ENCODE data around the gene LARGE1.
"Not testable (repeated sequence)": the region's sequence is repeated elsewhere in the genome, so short reads cannot be mapped to it uniquely, and the experiment has no call there.

Gene LARGE1

GRCh38 chr22:33578752-33579151 lies 341.5 kb downstream of the LARGE1 start:
- no peak for DNase-seq

GRCh38 chr22:33577862-33578411 lies 342.3 kb downstream of the LARGE1 start:
- DNase-seq, result no peak

- DNase-seq, result no peak
Observed at GRCh38 chr22:33576205-33576604, 344.1 kb downstream of the LARGE1 start.

- DNase-seq, result no peak
Observed at GRCh38 chr22:33575771-33576170, 344.5 kb downstream of the LARGE1 start.

GRCh38 chr22:33575041-33575440 lies 345.2 kb downstream of the LARGE1 start:
- DNase-seq, result no peak

- DNase-seq, result no peak
Observed at GRCh38 chr22:33573479-33573878, 346.8 kb downstream of the LARGE1 start.

GRCh38 chr22:33572086-33572485 lies 348.2 kb downstream of the LARGE1 start:
- no peak for DNase-seq

- DNase-seq, result no peak
Observed at GRCh38 chr22:33570110-33570509, 350.2 kb downstream of the LARGE1 start.

- no peak for DNase-seq
Observed at GRCh38 chr22:33569559-33569958, 350.7 kb downstream of the LARGE1 start.

- no peak for DNase-seq
Observed at GRCh38 chr22:33569018-33569417, 351.3 kb downstream of the LARGE1 start.

- DNase-seq, result not testable (repeated sequence)
Observed at GRCh38 chr22:33566495-33566894, 353.8 kb downstream of the LARGE1 start.

- no peak for DNase-seq
Observed at GRCh38 chr22:33565580-33565995, 354.7 kb downstream of the LARGE1 start.

- no peak for DNase-seq
Observed at GRCh38 chr22:33564683-33565082, 355.6 kb downstream of the LARGE1 start.

GRCh38 chr22:33563220-33563964 lies 356.9 kb downstream of the LARGE1 start:
- no peak for DNase-seq

GRCh38 chr22:33562501-33562900 lies 357.8 kb downstream of the LARGE1 start:
- no peak for DNase-seq

GRCh38 chr22:33561149-33561807 lies 359.0 kb downstream of the LARGE1 start:
- DNase-seq, result no peak

GRCh38 chr22:33557836-33558235 lies 362.4 kb downstream of the LARGE1 start:
- no peak for DNase-seq

GRCh38 chr22:33555814-33556522 lies 364.3 kb downstream of the LARGE1 start:
- no peak for DNase-seq

- no peak for DNase-seq
Observed at GRCh38 chr22:33553493-33553892, 366.8 kb downstream of the LARGE1 start.

GRCh38 chr22:33544707-33545106 lies 375.6 kb downstream of the LARGE1 start:
- DNase-seq, result no peak

- DNase-seq, result no peak
Observed at GRCh38 chr22:33542722-33543121, 377.6 kb downstream of the LARGE1 start.

GRCh38 chr22:33542153-33542552 lies 378.1 kb downstream of the LARGE1 start:
- DNase-seq, result no peak

- DNase-seq, result no peak
Observed at GRCh38 chr22:33539902-33540751, 380.1 kb downstream of the LARGE1 start.

Data from stimulated activated naive CD4-positive, alpha-beta T cell (primary cell).